ENCODE measurements around the gene RBM8A.

Gene RBM8A

GRCh38 chr1:145912128-145912641, 15.1 kb downstream of the RBM8A start:
- DNase-seq, result no peak

- no peak for DNase-seq
Observed at GRCh38 chr1:145908653-145909052, 18.6 kb downstream of the RBM8A start.

GRCh38 chr1:145906954-145907753, 20.1 kb downstream of the RBM8A start:
- DNase-seq, result no peak

- no peak for DNase-seq
Observed at GRCh38 chr1:145901312-145902021, 25.8 kb downstream of the RBM8A start.

- no peak for DNase-seq
Observed at GRCh38 chr1:145898756-145899155, 28.5 kb downstream of the RBM8A start.

GRCh38 chr1:145897969-145898368, 29.3 kb downstream of the RBM8A start:
- DNase-seq, result no peak

- no peak for DNase-seq
Observed at GRCh38 chr1:145895471-145895870, 31.8 kb downstream of the RBM8A start.

- DNase-seq, result no peak
Observed at GRCh38 chr1:145893306-145894055, 33.8 kb downstream of the RBM8A start.

GRCh38 chr1:145892486-145893087, 34.7 kb downstream of the RBM8A start:
- peak; percentile 20 for DNase-seq

- peak; percentile 97 for DNase-seq
Observed at GRCh38 chr1:145891587-145892485, 35.4 kb downstream of the RBM8A start.

- DNase-seq, result peak; percentile 38
Observed at GRCh38 chr1:145891143-145891542, 36.1 kb downstream of the RBM8A start.

GRCh38 chr1:145889722-145890121, 37.6 kb downstream of the RBM8A start:
- DNase-seq, result no peak

- DNase-seq, result no peak
Observed at GRCh38 chr1:145887631-145888030, 39.7 kb downstream of the RBM8A start.

GRCh38 chr1:145886816-145887215, 40.5 kb downstream of the RBM8A start:
- no peak for DNase-seq

GRCh38 chr1:145886390-145886789, 40.9 kb downstream of the RBM8A start:
- DNase-seq, result no peak

- DNase-seq, result no peak
Observed at GRCh38 chr1:145885738-145886287, 41.5 kb downstream of the RBM8A start, which contains the start of gene ANKRD35. TSS of gene ANKRD35 (minus strand) at chr1:145885866. CDS start at chr1:145885758, 108 bp downstream.

GRCh38 chr1:145884675-145885074, 42.6 kb downstream of the RBM8A start:
- no peak for DNase-seq

GRCh38 chr1:145879775-145880174, 47.5 kb downstream of the RBM8A start:
- peak; percentile 78 for DNase-seq

- DNase-seq, result no peak
Observed at GRCh38 chr1:145878724-145879123, 48.6 kb downstream of the RBM8A start.

GRCh38 chr1:145877923-145878486, 49.3 kb downstream of the RBM8A start:
- DNase-seq, result no peak

GRCh38 chr1:145874646-145875045, 52.6 kb downstream of the RBM8A start:
- no peak for DNase-seq

Measured in DMS79 (cell line).